HG03108 (cell line): Measurements from ENCODE around the gene LRP2.
A peak's percentile ranks its signal among the peaks of the same experiment; 100 is the strongest.
"Not testable (repeated sequence)": the region's sequence is repeated elsewhere in the genome, so short reads cannot be mapped to it uniquely, and the experiment has no call there.

Experiments used
- ATAC-seq: cut with Tn5 transposase; IDR thresholded peaks from one replicate; pipeline ENCODE4 v1.9.1; 2021; ENCODE audit warnings: moderate library complexity; ENCODE audit not compliant: unreplicated experiment

Gene LRP2

DNA sequence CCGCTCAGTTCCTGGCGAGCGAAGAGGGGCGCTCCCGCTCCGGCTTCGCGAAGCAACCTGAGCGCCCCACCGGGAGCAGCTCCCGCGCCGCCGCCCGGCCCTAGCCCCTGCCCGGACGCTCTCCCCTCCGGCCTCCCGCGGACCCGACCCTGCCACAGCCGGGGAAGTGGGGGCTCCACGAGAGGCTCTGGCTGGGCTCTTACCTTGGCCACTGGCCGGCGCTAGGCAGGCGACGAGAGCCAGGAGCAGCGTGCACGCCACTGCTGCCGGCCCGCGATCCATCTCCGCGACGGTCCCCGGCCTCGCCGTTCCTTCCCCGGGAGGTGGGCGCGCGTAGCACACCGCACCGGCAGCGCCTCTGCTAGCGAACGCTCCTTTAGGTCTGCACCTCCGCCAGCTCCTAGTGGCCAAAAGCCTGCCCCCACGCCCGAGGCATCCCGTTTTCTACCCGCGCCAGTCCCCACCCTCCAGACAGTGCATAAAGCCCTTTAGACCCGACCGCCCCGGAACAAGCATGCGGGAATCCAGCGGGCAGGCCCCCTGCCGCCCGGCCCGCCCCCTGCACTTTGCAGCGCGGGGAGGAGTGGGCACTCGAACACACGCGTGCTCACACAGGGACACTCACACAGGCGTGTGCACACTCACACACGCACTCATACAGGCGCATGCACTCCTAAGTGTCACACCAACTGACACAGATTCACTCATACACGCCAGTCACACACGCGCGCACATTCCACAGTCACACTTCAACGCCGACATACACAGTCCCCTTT lies at the start of gene LRP2:
Gene LRP2, minus strand, starts transcription at position 417 of the 776 bp plus-strand sequence. Its CDS starts 135 bp downstream, at position 282.
- no peak for ATAC-seq

DNA sequence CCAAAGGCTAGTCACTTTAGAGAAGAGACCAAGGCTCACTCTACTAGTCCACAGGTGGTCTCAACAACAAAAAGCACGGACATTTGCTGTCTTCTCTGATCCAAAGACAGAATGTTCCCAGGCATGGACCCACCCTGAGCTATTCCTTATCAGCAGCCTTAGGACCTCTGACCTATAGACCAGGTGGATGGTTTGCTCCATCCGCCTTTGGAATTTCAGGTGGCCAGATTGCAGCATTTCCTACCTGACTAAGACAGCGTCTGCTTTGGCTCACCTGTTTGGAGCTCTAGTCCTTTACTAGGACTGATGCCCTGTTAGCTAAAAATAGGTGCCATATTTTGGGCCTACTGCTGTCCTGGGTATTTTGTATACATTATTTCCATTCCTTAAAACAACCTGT lies 44.6 kb upstream of the LRP2 start:
- no peak for ATAC-seq

DNA sequence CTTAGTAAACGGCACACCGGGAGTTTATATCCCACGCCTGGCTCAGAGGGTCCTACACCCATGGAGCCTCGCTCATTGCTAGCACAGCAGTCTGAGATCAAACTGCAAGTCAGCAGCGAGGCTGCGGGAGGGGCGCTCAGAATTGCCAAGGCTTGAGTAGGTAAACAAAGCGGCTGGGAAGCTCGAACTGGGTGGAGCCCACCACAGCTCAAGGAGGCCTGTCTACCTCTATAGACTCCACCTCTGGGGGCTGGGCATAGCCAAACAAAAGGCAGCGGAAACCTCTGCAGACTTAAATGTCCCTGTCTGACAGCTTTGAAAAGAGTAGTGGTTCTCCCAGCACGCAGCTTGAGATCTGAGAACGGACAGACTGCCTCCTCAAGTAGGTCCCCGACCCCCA lies 37.2 kb upstream of the LRP2 start:
- ATAC-seq: not testable (repeated sequence)

- ATAC-seq: no peak
These were observed 35.4 kb upstream of the LRP2 start for GRCh38 chr2:169397697-169398096.

- ATAC-seq: no peak
These were observed 33.6 kb upstream of the LRP2 start for GRCh38 chr2:169395821-169396374.

DNA sequence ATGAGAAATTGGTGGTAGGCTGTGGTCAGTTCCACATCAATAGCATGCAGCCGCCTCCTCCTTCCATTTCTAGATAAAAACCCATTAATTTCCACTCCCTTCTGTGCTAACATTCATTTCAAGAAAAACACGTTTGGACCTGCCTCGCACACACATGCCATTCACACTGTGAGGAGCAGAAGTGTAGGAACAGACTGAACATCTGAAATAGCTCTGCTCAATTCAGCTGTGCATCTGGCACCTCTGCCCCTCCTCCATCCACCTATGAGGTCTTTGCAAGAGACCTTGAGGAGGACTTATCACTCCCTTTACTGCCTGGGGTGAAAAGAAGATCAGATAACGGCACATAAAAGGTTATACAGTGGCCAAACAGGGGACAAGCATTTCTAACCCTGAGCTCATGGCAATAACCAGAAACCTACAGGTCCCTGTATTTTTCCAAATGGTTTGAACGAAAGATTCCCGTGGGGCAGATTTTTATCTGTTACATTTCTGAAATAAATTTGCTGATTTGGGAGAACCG lies 30.8 kb upstream of the LRP2 start:
- ATAC-seq: no peak

DNA sequence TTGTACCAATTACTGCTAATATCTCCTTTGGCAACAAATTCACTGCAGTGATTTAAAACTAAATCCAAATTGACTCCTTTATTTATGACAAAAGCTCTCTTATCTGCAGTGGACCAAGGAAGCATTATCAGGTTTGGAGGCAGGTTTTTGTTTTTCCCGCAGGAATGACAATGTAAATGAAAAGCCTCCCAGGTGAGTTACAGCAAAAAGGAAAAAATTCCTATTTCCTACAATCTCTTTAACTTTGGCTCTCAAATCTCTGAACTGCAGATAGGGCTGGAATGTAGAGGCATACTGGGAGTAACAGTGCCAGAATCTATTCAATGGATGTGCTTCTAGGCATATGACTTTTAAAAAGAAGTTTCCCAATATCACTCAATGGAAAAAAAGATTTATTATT lies 28.9 kb upstream of the LRP2 start:
- no peak for ATAC-seq

- ATAC-seq: no peak
These were observed 25.8 kb upstream of the LRP2 start for GRCh38 chr2:169388161-169388560.

DNA sequence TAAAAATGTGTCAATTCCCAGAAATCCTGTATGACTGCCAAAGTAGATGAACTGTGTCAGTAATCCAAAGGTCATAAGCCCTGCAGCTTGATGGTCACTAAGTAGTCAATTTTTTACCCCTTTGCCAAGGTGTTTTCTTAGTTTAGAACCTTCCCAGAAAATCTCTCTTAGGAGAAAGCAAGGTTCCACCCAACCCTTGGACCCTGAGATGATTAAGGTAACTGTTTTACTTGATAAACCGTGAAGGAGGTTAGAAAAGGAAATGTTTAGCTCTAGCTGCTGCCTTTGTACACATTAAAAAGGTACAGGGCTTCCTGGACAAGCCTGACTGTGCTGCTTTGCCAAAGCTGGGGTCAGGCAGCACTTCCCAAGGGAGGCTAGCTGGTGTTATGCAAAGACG lies 24.4 kb upstream of the LRP2 start:
- ATAC-seq: no peak

GRCh38 chr2:169384816-169385215 lies 22.5 kb upstream of the LRP2 start:
- ATAC-seq: no peak

DNA sequence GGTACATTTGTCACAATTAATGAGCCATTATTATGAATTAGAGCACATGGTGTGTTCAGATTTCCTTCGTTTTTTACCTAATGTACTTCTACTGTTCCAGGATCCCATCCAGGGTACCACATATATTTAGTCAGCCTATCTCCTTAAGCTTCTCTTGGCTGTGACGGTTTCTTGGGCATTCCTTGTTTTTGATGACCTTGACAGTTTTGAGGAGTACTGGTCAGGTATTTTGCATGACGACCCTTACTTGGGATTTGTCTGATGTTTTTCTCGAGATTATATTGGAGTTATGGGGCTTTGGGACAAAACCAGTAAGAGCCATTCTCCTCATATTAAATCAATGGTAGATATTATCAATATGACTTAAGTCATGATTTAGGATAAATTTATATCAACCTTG lies 10.2 kb upstream of the LRP2 start:
- ATAC-seq: no peak

DNA sequence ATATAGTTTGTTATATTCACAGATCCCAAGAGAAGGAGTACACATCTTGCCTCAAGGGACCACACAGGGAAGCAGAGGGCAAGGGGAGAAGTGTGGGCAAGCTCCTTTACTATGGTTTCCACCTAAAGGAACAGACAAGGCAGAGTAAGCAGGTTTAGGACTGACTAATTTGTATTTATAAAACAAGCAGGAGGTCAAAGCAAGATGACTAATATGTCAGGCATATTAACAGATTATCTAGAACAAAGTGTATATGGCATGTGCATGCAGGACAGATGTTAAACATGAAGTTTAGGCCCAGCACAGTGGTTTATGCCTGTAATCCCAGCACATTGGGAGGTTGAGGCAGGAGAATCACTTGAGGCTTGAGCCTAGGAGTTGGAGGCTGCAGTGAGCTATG lies 3.7 kb upstream of the LRP2 start:
- no peak for ATAC-seq

DNA sequence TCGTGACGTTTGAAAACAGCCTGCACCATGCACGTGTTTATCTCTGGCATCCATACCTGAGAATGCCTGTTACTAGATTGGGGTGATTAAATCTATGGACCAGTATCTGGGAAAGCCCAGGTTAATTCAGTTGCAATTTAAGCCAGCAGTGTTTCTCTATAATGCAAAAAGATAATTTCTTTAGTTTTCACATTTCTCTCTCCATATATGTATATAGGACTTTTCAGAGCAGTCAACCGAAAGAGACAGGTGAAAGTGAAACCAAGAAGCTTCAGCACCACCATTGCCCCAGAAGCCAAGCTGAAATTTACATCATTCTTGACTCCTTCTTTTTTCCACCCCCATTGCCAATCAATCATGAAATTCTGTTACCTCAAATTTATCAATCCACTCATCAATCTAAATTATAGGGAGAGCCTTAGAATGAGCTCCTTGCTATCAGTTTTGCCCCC lies 2.7 kb upstream of the LRP2 start:
- peak; percentile 55 for ATAC-seq

- no peak for ATAC-seq
These were observed 1.3 kb upstream of the LRP2 start for GRCh38 chr2:169363560-169364150.

DNA sequence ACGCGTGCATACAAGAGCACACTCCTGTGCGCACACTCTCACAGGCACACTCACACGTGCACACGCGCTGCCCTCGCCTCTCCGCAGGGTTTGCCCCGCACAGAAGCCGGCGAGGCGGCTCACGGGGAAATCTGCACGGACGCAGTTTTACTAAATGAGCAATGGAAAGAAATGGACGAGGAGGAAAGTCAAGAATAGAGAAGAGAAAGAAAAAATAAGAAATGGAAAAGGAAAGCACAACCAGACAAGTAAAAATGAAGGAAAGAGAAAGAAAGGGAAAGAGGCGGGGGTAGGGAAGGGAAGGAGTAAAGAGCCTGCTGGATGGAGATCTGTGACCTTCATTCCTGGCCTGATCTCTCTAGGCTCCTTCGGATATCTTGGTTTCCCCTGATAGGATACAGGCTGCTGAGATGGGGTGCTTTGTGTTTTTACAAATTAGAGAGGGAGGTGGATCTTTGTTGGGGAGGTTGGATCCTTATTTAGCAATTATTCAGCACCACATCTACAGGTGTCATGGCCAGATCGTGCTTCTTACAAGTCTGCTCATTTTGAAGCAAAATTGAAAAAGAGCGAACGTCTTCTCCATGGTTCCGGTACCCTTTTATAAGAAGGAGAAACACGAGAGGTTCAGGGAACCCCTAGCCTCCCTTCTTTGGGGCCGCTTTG lies 693 bp upstream of the LRP2 start:
- ATAC-seq: no peak

- ATAC-seq: no peak
These were observed 622 bp downstream of the LRP2 start for GRCh38 chr2:169361706-169362117.

GRCh38 chr2:169360984-169361705 lies 1.2 kb downstream of the LRP2 start:
- no peak for ATAC-seq

DNA sequence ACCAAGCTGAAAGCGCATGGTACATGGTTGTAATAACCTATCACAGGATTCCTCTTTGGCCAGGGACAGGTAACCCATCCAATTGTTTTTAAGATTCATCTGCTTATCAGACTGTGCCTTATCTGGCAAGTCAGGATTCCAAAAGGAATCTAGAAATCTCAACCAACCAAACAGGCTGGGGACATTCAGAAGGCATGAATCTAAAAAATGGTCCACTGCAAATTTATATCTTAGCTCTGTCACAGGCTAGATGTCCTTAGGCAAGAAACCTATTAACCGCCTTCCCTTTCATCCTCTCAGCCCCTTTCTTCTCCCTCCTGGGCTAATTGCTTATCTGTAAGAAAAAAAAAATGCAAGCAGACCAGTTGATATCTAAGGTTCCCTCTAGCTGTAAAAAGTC lies 4.3 kb downstream of the LRP2 start:
- no peak for ATAC-seq

DNA sequence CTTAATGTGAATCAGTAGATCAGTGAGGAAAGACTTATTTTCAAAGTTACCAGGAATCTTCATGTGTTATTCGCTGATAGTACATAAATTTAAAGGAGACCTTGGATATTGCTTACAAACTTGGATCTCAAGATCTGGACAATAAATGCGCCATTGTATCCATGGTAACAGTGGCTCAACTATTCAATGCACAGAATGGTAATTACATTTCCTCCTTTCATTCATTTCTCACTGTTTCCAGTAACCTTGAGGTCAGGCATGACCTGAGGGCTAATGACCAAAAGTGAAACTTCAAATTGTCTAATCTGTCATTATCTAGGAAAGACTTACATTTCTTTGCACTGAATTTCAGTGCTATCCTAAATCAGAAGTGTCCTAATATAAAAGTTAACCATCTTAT lies 8.1 kb downstream of the LRP2 start:
- no peak for ATAC-seq

DNA sequence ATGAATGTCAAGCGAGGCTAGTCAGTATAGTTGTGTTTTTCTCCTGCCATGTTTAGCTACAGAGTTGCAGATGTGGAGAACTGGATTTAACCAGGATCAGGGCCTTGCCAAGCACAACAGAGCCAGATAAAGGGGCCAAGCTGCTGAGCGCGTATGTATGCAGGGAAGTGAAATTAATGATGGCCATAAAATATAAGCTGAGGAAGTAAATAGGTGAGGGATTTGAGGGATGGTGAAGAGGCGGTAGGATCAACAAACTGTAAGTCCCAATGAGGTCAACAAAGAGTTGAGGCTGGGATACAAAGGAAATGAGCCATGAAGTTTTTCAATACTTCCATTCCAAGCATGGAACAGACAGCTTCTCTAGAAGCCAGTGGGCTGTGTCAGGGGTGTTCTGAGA lies 10.6 kb downstream of the LRP2 start:
- ATAC-seq: no peak

DNA sequence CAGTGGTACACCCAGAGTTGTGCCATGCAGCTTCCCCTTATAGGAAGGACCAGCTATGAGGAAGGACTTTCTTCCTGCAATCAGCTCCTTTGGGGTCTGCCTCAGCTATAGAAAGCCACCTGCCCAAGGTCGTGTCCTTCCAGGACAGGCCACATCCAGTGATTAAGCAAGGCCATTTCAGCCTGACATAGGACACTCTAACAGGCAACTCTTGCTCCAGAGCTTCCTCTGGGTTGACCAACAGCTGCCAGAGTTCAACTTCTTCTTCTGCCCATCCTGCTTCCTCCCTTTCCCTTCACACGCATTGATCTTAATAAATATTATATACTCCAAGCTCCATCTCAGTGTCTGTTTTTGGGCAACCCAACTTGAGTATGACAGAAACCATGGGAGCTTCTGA lies 12.8 kb downstream of the LRP2 start:
- no peak for ATAC-seq
